Muscle layer of colon (tissue), 2 donors: ENCODE results near the gene KIR2DL3.
"Not testable (repeated sequence)": the region's sequence is repeated elsewhere in the genome, so short reads cannot be mapped to it uniquely, and the experiment has no call there.

ENCODE experiments used
- H3K27ac ChIP-seq: one replicate; pipeline ENCODE4 v1.7.0; 2013; ENCODE audit warnings: low read depth, mild to moderate bottlenecking, low read length, moderate library complexity
- H3K27me3 ChIP-seq, 2 donors: one replicate each; pipeline ENCODE4 v1.7.0; 2013; ENCODE audit warnings: low read length in 2 of 2, mild to moderate bottlenecking in 2 of 2; ENCODE audit not compliant: insufficient read depth in 2 of 2, control insufficient read depth in 1 of 2
- H3K36me3 ChIP-seq: one replicate; pipeline ENCODE4 v1.7.0; 2013; ENCODE audit warnings: mild to moderate bottlenecking, low read length; ENCODE audit not compliant: insufficient read depth
- H3K4me1 ChIP-seq: one replicate; pipeline ENCODE4 v1.7.0; 2013; ENCODE audit warnings: mild to moderate bottlenecking, low read length; ENCODE audit not compliant: insufficient read depth
- H3K4me3 ChIP-seq, 2 donors: one replicate each; pipeline ENCODE4 v1.7.0; 2013; ENCODE audit warnings: low read length in 2 of 2, low read depth in 1 of 2, mild to moderate bottlenecking in 1 of 2, moderate library complexity in 1 of 2
- H3K9ac ChIP-seq: one replicate; pipeline ENCODE4 v1.7.0; 2013; ENCODE audit warnings: low read length
- H3K9me3 ChIP-seq: one replicate; pipeline ENCODE4 v1.7.0; 2013; ENCODE audit warnings: mild to moderate bottlenecking, low read length
- donor health status: abdominal sarcoma.
- donor health status: Adenocarcinoma of cecum.

Gene KIR2DL3

DNA sequence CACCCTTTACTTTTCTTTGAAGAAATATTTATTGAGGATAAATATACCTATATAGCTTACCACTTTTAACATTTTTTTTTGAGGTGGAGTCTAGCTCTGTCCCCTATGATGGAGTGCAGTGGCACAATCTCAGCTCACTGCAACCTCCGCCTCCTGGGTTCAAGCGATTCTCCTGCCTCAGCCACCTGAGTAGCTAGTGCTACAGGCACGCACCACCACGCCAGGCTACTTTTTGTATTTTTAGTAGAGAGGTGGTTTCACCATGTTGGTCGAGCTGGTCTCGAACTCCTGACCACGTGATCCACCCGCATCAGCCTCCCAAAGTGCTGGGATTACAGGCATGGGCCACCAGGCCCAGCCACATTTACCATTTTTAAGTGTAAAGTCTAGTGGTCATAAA is 37.5 kb downstream of the KIR2DL3 start:
- not testable (repeated sequence) for H3K27me3 ChIP-seq, H3K36me3 ChIP-seq, H3K9me3 ChIP-seq, H3K4me3 ChIP-seq, H3K4me1 ChIP-seq, H3K9ac ChIP-seq, H3K27ac ChIP-seq

DNA sequence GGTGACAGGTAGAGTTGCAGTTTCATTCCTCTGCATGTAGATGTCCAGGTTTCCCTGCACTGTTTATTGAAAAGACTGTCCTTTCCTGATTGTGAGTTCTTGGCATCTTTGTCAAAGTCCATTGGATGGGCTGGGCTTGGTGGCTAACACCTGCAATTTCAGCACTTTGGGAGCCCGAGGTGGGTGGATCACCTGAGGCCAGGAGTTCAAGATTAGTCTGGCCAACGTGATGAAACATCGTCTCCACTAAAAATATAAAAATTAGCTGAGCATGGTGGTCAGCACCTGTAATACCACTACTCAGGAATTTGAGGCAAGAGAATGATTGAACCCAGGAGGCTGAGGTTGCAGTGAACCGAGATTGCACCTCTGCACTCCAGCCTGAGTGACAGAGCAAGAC is 39.5 kb downstream of the KIR2DL3 start:
- not testable (repeated sequence) for H3K4me1 ChIP-seq, H3K27me3 ChIP-seq

DNA sequence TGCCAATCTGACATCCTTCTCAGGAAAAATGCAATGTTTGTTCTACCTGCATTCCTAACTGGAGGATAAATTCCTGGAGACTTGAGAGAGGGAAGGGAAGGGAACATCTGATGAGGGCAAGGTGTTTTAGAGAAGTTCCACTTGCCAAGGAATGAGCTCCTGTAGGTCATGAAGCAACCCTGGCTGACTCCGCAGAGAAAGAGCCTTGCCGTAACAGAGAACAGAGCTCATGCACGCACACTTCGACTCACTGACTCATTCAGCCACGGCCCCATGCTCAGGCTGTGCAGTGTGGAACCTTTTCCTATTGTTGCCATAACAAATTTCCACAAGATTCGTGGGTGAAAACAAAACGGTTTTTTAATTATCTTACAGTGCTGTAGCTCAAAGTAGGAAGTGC is 40.6 kb downstream of the KIR2DL3 start:
- H3K9ac ChIP-seq: not testable (repeated sequence)

More for the DNA sequence above, 39.5 kb downstream of the KIR2DL3 start:
- H3K27ac ChIP-seq, H3K9me3 ChIP-seq, H3K4me3 ChIP-seq, H3K9ac ChIP-seq, H3K36me3 ChIP-seq: not testable (repeated sequence)

DNA sequence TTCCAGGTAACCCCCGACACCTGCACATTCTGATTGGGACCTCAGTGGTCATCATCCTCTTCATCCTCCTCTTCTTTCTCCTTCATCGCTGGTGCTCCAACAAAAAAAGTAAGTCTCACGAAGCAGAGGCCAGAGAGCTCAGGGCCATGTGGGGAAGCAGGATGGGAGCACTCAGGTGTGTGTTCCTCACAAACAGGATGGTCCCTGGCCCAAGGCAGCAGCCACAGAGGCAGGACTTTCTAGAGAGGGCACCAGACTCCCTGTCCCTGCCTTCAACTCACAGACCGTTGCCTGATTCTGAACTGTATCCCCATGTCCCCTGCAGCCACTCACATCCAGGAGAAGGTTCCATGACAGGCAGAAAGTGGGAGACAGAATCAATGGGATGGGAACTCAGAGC is 44.6 kb downstream of the KIR2DL3 start:
- not testable (repeated sequence) for H3K36me3 ChIP-seq, H3K27me3 ChIP-seq, H3K9me3 ChIP-seq, H3K4me1 ChIP-seq, H3K27ac ChIP-seq, H3K4me3 ChIP-seq, H3K9ac ChIP-seq

More for the DNA sequence above, 40.6 kb downstream of the KIR2DL3 start:
- H3K36me3 ChIP-seq, H3K27ac ChIP-seq, H3K4me3 ChIP-seq, H3K4me1 ChIP-seq, H3K9me3 ChIP-seq, H3K27me3 ChIP-seq: not testable (repeated sequence)

DNA sequence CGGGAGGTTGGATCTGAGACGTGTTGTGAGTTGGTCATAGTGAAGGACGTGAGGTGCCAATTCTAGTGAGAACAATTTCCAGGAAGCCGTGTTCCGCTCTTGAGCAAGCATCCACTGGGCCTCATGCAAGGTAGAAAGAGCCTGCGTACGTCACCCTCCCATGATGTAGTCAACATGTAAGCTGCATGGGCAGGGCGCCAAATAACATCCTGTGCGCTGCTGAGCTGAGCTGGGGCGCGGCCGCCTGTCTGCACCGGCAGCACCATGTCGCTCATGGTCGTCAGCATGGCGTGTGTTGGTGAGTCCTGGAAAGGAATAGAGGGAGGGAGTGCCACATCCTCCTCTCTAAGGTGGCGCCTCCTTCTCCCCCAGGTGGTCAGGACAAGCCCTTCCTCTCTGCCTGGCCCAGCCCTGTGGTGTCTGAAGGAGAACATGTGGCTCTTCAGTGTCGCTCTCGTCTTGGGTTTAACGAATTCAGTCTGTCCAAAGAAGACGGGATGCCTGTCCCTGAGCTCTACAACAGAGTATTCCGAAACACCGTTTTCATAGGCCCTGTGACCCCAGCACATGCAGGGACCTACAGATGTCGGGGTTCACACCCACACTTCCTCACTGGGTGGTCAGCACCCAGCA is 47.9 kb downstream of the KIR2DL3 start:
- H3K9ac ChIP-seq, H3K9me3 ChIP-seq, H3K4me1 ChIP-seq, H3K36me3 ChIP-seq, H3K27me3 ChIP-seq, H3K4me3 ChIP-seq, H3K27ac ChIP-seq: not testable (repeated sequence)

DNA sequence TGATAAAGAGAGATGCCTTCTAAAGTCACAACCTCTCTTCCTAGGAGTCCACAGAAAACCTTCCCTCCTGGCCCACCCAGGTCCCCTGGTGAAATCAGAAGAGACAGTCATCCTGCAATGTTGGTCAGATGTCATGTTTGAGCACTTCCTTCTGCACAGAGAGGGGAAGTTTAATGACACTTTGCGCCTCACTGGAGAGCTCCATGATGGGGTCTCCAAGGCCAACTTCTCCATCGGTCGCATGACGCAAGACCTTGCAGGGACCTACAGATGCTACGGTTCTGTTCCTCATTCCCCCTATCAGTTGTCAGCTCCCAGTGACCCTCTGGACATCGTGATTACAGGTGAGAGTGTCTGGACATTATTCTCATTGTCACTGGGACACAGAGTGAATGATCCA is 49.8 kb downstream of the KIR2DL3 start:
- not testable (repeated sequence) for H3K36me3 ChIP-seq, H3K4me1 ChIP-seq, H3K9ac ChIP-seq, H3K4me3 ChIP-seq, H3K9me3 ChIP-seq, H3K27ac ChIP-seq, H3K27me3 ChIP-seq

DNA sequence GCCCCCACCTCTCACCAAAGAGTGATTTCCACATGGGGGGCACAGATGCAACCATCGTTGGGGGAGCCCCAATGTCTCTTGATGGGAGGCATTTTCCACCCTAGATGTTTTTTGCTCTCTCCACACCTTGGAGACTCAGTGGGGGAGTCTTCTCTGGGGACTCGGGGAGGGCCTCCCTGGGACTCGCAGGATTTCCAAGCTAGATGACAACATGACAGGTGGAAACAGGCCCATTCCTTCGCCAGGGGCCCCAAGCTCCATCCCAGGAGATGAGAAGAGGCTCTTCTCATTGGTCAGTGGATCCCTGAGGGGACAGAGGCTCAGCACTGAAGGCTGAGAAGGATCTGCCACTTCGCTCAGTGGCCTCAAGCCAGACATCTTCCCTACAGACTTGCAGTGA is 52.4 kb downstream of the KIR2DL3 start:
- H3K4me3 ChIP-seq: no peak overlapping the region
- H3K9me3 ChIP-seq: no peaks in the 10 kb centered on the region
- no peak overlapping the region for H3K9ac ChIP-seq
- H3K27ac ChIP-seq: no peak overlapping the region
- no peaks in the 10 kb centered on the region for H3K36me3 ChIP-seq
- H3K4me1 ChIP-seq: no peaks in the 10 kb centered on the region
- H3K27me3 ChIP-seq: no peaks in the 10 kb centered on the region

DNA sequence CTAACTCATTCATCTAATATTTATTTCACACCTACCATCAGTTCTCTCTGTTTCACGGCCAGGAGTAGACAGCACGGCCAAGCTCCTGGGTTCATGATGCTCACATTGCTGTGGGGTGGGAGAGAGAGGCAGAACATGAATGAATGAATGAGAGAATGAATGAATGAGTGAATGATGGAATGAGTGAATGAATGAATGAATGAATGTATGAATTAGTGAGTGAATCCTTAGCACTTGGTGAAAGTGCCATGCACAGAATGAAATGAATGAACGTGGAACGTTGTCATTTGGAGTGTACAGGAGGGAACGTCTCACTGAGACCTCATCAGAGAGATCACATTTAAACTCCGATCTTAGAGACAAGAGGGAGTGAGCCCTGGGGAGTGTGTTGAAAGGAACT is 53.2 kb downstream of the KIR2DL3 start:
- Histone ChIP-seq H3K27ac (no peak overlapping the region), H3K9ac (no peak overlapping the region)

DNA sequence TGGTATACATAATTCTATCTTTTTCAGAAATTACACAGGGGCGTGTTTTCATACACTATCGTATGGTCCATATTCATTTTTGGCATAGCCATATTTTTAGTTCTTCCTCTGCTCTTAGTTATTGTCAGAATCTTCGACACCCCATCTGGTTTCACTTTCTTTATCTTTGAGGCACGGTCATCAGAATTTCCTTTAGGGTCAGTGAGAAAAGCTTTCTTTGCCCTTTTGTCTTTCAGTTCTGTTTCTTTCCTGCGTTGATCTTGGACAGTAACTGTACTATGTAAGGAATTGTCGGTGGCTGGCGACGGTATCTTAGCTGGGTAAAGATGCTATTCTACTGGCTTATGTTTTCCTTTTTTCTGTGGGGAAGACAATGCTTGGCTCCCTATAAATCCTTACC is 54.5 kb downstream of the KIR2DL3 start:
- H3K4me3 ChIP-seq: no peak overlapping the region
- no peaks in the 10 kb centered on the region for H3K4me1 ChIP-seq
- no peaks in the 10 kb centered on the region for H3K9me3 ChIP-seq
- H3K27me3 ChIP-seq: no peaks in the 10 kb centered on the region
- no peaks in the 10 kb centered on the region for H3K36me3 ChIP-seq
- H3K27ac ChIP-seq: no peak overlapping the region
- no peak overlapping the region for H3K9ac ChIP-seq

More for the DNA sequence above, 53.2 kb downstream of the KIR2DL3 start:
- H3K4me3 ChIP-seq: no peak overlapping the region
- no peaks in the 10 kb centered on the region for H3K36me3 ChIP-seq
- no peaks in the 10 kb centered on the region for H3K4me1 ChIP-seq
- no peaks in the 10 kb centered on the region for H3K27me3 ChIP-seq
- no peaks in the 10 kb centered on the region for H3K9me3 ChIP-seq

DNA sequence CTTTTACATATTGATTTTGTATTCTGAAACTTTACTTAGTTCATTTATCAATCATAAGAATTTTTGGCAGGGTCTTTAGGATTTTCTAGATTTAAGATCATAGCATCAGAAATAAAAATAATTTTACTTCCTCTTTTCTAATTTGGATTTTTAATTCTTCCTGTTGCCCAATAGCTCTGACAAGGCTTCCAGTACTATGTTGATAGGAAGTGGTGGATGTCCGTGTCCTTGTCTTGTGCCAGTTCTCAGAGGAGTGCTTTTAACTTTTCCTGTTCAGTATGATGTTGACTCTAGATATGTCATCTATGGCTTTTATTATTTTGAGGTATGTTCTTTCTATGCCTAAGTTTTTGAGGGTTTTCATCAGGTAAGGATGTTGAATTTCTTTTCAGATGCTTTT is 57.4 kb downstream of the KIR2DL3 start:
- Histone ChIP-seq H3K27ac (no peak overlapping the region), H3K27me3 (no peaks in the 10 kb centered on the region), H3K4me1 (no peaks in the 10 kb centered on the region), H3K4me3 (no peak overlapping the region), H3K36me3 (no peaks in the 10 kb centered on the region), H3K9ac (no peak overlapping the region), H3K9me3 (no peaks in the 10 kb centered on the region)
